ENCODE measurements around the gene ANKRD29.

ANKRD29 gene

GRCh38 chr18:23612434-23613090 lies 50.1 kb downstream of the ANKRD29 start:
- DNase-seq: no peak

DNA sequence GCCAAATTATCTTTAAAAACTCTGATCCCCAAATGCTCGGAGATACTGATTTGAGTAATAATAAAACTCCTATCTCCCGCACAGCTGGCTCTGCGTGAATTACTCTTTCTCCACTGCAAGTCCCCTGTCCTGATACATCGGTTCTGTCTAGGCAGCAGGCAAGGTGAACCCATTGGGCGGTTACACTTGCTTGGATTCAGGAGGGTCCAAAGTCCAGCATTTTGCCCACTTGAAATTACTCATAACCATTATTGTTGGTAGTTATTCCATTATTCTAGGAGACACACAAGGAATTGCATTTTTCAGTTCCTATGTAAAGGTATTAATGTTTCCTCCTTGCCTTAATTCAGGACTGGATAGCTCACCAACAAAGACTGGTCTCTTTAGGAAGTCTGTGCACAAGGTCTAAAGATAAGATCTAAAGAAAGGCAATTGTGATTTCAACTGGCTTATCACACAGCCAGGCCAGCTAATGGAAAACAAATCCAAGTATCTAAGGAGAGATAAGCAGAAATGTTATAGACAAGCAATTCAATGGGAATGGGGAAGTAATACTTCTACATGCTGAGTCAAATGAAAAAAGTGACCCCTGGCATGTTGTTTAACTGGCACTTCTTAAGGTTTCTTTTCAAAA lies 53.2 kb downstream of the ANKRD29 start:
- no peak for DNase-seq

GRCh38 chr18:23608211-23608610 lies 54.5 kb downstream of the ANKRD29 start:
- no peak for DNase-seq

DNA sequence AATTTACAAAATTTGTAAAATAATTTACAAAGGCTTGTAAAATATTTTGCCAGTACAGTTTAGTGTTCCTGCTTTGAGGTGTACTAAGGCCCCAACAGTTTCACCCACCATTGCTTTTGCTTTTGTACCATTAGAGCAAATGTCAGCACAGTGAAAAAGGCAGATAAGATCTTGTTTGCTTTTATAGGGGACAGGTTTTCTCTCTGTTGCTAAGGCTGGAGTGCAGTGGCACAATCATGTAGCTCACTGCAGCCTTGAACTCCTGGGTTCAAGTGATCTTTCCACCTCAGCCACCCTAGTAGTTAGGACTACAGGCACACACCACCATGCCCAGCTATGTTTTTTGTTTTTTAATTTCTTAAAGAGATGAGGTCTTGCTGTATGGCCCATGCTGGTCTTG lies 56.8 kb downstream of the ANKRD29 start:
- no peak for DNase-seq

- DNase-seq: no peak
These were observed 62.9 kb downstream of the ANKRD29 start for GRCh38 chr18:23599809-23600208.

- no peak for DNase-seq
These were observed 66.5 kb downstream of the ANKRD29 start for GRCh38 chr18:23596183-23596582.

- no peak for DNase-seq
These were observed 67.1 kb downstream of the ANKRD29 start for GRCh38 chr18:23595591-23595990.

GRCh38 chr18:23593720-23594119 lies 69.0 kb downstream of the ANKRD29 start:
- no peak for DNase-seq

DNA sequence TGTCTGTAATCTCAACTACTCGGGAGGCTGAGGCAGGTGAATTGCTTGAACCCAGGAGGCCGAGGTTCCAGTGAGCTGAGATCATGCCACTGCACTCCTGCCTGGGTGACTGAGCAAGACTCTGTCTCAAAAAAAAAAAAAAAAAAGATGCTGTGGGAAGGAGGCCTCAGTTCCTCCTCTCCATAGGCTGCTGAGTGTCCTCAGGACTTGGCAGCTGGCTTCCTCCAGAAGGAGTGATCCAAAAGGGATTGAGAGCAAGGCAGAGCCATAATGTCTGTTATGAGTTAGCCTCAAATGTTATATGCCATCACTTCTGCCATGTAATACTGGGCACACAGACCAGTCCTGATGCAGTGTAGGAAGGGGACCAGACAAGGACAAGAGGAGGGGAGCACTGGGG lies 69.8 kb downstream of the ANKRD29 start:
- DNase-seq: no peak

DNA sequence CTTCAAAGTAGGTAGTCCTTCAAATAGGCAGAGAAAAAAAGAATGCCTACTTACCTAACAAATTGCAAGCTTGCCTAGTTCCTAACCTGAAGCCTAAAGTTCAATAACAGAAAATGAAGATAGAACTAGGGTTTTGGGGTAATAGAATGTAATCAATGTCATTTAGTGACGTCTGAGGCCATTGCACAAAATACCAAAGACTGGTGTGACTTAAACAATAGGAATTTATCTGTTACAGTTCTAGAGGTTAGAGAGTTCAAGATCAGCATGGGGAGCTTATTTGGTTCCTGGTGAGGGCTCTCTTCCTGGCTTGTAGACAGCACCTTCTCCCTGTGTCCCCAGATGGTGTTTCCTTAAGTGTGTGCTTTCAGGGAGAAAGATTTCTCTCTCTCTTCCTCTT lies 71.7 kb downstream of the ANKRD29 start:
- no peak for DNase-seq

DNA sequence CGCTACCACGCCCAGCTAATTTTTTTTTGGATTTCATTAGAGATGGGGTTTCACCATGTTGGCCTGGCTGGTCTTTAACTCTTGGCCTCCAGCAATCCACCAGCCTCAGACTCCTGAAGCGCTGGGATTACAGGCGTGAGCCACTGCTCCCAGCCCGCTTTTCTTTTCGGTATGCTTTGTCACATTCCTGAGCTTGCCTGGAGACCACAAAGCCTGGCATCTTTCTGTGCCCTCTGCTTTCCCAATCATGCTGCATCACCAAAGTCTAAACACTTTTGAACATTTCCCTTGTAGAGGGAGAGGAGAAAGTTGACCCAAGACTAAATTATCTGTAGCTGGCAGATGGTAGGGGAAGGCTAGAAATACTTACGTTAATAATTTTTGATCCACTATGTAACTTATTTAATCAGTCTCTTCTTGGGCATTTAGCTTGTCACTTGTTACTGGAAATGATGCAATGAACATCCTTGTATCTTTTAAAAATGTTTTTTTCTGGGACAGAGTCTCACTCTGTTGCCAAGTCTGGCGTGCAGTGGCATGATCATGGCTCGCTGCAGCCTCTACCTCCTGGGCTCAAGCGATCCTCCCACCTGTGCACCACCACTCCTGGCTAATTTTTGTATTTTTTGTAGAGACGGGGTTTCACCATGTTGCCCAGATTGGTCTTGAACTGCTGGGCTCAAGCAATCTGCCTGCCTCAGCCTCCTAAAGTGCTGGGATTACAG lies 73.7 kb downstream of the ANKRD29 start:
- DNase-seq: no peak

DNA sequence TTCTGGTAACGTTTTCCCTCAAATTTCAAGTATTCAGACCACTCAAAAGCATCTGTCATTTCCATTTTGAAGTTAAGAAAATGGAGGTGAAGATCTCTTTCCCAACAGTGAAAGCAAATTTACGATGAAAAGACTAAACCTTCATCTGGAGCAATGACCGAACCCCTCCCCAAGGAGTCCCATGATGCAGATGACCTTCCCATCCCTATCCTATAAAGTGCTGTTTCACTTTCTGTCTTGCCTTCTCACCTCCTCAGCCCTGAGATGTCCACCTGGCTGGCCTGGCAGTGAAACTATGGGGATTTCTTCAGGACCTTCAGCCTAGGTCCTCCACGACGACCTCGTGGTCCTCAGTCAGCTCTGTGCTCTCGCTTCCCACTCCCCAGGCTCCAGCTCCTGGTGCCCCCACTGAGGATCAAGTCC lies 75.5 kb downstream of the ANKRD29 start:
- DNase-seq: no peak

DNA sequence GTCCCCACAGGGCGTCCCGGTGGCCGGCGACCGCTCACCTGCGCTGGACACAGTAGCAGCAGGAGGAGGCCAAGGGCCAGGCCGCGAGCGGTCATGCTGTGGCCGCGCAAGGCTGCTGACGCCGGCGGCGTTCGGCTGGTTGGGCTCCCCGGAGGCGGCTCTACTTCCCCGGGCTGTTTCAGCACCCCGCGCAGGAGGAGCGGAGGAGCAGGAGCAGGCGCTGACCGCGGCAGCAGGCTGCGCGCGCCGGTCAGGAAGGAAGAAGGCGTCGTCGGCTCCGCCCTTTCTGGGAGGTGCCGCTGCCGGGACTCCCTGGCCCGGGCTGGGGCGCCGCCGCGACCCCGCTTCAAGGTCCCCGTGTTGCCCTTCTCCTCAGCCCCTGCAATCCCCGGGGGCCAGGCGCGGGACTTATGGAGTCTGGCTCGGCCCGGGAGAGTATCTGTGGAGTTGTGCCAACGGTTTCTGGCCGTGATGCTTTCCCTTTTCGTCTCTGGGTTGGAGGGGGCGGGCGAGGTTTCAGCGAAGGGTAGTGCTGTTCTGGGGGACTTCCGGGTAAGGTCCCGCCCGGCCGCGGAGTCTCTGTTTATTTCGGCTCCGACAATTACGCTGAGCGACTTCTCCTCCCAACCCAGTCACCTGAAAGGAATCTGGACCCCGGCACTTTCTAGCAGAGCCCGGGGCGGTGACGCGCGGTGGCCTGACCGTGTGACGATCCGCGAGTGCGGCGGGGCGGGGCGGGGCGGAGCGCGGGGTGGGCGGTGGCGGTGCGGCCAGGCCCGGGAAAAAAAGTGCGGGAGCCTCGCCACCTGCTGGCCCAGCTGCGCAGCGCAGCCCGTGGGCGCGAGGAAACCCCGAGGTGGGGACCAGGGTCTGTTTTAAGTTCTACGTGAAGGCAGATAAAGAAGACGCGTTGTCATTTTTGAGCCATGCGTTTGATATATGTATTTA lies 76.2 kb downstream of the ANKRD29 start, which contains the start of gene NPC1:
Gene NPC1 (minus strand): TSS at position 258 of the 948 bp plus-strand sequence. CDS start 163 bp downstream, at position 95.
- DNase-seq: peak; percentile 86 to 87

DNA sequence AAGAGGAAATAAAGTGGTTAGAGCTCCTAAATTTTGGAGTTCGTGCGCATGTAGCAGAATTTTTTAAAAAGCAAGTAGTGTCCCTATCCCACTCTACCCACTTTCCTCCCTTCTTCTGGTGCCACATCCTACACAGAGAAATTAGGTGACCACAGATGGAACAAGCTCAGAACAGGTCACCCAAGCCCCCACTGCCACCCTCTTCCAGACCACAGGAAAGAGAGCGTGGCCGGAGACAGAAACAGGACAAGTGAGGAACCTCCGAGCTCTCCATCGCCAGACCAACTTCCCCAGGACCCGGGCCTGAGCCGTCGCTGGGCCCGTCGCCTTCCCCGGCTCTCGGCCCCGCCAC lies 76.8 kb downstream of the ANKRD29 start:
- DNase-seq: no peak

GRCh38 chr18:23585007-23585871 lies 77.5 kb downstream of the ANKRD29 start:
- DNase-seq: peak in 1 of 2 experiments; percentile 3

DNA sequence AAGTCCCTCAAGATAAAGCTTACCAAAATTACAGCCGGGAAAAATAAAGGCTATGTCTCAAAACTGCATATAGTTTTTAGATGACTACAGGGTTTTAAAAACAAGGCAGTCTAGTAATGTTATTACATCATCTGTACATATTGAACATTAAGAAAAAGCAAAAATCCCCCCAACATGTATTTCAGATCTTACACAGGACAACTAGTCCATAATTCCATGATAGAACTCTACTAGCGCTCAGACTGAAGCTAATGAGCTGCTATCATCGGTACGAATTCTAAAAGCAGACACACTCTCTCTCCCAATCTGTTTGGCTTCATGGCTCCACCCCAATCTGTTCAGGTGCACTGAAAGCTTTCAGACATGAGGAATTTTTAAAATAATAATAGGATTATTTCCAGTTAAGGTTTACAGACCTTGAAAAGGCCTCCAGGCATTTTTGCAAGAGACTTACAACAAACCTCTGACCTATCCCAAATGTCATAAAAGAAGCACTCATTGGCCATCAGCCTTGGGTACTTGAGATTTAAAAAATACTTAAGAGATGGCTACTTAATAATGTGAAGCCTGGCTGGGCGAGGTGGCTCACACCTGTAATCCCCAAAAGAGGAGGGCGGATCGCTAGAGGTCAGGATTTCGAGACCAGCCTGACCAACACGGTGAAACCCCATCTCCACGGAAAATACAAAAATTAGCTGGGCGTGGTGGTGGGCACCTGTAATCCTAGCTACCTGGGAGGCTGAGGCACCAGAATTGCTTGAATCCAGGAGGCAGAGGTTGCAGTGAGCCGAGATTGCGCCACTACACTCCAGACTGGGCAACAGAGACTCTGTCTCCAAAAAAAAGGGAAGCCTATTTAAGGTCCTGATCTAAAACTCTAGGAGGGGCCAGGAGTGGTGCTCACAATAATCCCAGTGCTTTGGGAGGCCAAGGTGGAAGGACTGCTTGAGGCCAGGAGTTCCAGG lies 78.4 kb downstream of the ANKRD29 start:
- no peak for DNase-seq

GRCh38 chr18:23583071-23583865 lies 79.4 kb downstream of the ANKRD29 start:
- no peak for DNase-seq

- DNase-seq: no peak
These were observed 81.9 kb downstream of the ANKRD29 start for GRCh38 chr18:23580677-23581367.
